ENCODE measurements around the gene BCL11A.

The BCL11A gene

DNA sequence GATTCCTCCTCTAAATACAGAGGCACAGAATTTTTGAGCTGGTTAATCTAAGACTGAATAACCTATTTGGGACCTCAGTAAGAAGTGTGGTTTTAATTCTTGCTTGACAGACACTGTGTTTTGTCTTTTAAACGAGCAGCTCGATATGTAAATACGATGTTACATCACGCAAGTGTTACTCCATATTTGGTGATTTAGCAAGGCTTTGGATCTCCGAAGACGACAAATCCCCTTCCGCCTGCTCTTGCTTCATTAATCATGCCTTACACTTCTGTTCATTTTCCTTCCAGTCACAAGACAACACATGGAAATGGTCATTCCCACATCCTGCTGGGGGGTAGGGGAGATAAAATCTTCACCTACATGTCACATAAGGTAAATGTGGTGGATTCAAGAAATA is 9.4 kb downstream of the BCL11A start:
- no peak for DNase-seq

DNA sequence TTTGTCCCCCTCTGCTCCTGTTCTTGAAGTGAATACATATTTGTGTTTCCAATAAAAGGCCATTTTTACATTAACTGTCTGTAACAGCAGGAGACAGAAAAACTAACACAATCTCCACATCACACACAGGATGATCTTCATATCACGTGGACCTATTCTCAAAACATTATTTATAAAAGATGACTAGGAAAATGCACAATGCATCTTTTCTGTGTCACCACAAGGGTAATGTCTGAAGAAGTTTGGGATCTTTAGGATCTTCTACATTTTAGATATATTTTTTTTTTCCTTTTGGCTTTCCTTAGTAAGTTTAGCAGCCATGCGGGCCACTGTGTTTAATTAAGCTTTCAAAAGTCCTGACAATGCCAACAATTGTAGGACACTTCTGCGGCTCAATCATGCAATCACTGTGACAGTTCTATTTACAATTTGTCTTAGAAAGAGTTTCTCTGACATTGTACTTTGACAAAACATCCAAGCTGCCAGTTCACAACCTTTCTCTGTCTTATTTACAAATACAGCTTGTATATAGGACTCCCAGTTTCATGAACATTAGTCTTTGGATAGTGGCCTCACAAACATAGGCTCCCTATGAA is 12.3 kb downstream of the BCL11A start:
- DNase-seq: no peak

DNA sequence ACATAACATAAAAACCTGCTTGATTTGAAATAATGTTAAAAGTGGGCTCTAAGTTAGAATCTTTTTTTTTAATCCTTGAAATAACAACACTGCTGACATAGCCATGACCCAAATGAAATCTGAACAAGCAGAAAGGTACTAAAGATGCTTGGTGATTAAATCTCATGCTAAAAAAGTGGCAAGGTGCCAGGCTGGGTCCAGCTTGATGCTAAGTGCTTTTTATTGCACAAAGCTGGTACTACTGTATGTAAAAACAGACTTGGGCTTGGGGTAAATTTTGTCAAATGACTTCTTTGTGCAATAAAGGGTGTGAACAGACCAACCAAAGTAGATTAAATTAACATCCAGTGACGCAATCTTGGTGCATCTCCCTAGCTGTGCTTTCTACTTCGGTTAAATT is 13.4 kb downstream of the BCL11A start:
- DNase-seq: no peak

DNA sequence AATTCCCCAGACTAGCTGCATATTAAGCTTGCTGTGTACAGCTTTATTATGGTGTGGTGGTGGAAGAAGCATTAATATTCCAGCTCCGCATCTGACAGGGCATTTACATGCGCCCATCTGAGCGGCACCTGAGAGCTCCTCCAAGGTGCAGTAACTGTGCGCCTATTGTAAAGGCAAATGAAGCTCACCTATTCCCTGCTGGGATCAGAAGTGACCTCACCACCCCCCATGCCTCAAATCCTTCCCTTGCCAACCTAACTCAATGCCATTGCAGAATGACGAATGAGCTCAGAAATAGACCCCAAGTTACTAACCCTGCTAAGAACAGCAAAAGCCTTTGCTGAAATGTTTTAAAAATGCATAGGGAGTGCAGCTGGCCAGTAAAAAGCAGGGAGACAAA is 14.3 kb downstream of the BCL11A start:
- no peak for DNase-seq

DNA sequence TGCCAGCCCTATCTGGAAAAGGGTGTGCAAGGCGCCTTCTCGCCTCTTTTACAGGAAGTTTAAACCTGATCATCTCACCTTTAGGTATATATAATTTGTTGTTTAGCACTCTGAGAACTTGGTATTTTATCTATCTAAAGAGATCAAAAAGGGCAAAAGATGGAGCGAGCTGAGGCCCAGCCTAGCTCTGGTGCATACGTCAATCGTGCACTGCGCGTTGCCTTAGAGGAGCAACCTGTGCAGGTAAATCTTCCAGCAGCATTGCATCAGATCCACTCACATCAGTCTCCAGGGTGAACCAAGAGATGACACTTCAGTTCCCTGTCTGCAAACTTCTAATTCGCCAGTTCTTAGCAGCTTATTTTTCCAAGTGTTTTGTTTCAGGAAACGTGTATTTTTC is 15.4 kb downstream of the BCL11A start:
- no peak for DNase-seq

DNA sequence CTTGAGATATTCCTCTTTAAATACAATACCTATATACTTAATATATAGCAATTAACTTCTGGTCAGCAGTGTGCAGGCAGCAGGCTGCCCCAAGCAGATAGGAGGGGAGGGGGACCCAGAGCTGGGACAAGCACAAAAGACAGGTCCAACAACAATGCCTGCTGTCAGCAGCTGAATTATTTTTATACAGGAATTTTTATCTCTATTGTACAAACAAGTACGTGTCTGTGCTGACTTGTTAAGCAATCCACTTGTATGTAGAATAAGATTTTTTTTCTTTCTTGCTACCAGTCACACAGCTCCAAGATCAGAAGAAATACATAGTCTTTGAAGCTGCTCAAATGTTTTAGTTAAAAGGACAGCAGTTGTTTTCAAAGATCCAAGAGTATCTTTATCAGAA is 16.7 kb downstream of the BCL11A start:
- no peak for DNase-seq

DNA sequence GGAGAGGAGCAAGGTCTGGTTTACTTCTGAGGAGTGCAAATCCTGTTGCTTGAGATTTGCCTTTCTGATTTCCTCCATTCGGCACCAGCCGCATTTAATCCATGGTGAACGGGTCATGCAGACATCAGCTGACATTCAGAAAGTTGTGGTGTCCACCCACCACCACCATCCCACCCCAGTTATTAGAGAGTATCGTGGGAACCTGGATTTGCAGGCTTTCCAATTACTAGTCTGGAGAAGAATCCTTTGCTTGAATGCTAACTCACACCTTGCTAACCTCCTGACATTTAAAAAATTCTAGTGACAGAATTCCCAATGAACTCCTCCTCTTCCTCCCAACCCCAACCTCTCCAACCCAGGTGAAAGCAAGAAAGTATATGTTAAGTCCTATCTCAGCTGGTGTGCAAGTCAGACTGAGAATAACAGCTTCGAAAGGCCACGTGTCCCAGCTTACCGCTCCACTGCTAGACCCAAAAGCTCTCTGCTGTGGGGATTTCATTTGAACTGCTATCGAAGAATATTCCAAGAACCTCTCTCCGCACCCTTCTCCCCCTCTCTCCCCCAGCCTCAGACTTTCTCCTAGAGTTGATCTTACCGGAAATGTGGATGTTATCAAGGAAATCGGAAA is 17.7 kb downstream of the BCL11A start:
- no peak for DNase-seq

DNA sequence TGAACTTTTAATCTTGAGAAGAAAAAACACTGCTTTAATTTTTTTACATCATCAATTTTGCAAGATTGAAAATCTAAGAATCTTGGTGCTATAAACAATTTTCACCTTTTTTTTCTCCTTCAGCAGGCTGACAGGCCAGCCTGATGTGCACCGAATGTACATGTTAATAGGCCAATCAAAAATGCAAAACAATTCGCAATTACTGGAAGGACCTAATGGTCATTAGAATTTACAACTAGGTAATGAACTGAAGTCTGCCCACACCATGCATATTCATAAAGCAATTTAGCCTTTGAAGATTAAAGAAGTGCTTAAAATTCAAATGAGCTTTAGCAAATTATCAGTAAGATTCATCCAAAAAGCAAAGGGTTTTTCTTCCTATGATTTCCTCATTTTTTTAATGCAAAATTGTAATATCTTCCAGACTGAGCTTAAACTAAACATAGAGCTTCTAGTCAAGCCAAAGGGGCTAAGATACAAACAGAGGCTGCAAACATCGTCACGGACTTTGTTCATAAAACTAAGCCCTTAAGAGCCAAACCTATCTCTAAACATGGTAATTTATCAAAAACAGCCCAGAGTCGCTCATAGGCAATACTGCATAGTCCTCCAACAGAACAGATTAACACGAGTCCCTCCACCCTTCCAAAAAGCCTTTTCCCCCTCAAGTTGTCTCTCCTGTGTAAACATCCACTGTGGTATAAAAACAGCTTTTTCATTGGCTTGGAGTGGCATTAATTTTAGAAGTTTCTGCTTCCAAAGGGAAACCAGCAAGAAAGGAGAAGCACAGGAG is 18.4 kb downstream of the BCL11A start:
- no peak for DNase-seq

DNA sequence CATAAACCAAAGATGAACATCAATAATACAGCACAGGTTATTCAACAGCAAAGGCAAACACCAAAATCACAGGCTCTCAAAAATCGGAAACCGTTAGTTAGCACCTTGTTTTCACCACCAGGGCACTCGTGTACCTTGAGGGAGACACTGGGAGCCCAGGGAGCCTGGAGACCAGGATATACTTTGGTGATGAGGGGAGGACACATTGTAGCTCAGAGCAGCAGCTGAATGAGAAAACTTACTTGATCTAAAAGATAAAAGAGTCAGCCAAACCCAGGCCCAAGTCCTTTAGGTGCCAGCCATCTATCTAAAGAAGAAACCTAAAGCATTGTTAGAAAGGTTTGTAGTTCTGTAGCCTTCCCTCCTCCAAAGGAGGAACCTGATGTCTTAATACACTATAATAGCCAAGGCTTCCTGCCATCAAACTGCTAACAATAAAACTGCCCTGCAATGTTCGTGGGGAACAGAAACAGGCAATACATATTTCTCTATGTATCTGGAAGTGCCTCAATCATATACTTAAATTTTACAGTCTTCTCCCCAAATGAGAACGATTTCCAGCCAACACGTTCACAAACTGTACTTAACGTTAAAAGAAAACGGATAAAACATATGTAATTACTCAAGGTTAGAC is 19.3 kb downstream of the BCL11A start:
- DNase-seq: no peak

DNA sequence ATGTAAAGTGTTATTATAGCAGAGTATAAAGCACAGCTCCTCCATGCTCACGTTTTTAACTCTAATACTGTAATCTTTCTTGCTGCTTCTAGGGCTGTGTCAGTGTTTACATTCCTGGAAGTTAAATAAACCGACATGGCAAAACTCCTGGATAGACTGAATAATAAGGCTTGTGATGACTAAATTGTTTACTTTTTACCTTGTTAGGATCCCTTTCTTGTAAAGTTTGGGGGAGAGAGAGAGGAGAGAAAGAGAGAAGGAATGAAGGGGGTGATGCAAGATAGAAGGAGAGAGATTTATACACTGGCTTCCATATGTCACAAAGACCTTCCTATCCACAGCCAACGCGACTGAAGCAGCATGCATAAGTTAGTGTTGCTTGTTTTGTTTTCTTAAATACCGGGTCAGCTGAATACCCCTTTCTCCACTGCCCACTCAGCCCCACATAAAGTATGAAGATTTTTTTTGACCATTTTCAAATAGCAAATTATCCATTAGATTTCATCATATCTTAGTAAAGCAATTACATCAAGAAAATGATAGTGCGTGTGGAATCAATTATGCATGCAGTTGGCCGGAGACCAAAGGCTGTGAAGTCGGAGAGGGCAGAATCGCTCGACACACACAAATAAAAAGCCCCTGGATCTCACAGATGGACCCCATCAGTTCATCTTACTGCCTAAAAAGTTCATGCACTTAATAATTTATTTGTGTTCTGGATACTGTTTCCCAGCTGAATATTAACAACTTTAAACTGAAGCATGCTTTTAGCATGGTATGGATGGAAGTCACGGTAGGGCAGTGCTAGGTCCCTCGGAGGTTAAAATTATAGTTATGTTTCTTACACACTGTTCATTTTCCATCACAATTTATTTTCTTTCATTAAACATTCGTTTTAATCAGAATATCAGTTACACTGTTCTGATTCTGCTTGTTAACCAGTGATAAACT is 20.1 kb downstream of the BCL11A start:
- DNase-seq: no peak

DNA sequence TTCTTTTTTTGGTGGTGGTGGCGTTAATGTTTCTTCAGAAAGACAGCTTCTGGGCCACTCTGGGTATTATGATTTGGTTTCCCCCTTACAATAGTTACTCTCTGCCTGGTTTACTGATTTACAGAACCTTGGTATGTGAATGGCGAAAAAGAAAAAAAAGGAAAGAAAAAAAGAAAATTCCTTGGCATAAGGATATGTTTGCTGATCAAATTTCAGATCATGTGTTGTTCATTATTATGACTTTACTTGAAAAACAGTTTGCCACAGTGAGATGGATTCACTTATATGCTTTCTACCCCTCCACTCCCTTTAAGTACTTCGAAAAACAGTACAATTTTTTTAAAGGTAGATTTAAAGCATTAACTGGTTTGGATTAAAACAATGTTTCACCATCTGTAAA is 21.0 kb downstream of the BCL11A start:
- no peak for DNase-seq

DNA sequence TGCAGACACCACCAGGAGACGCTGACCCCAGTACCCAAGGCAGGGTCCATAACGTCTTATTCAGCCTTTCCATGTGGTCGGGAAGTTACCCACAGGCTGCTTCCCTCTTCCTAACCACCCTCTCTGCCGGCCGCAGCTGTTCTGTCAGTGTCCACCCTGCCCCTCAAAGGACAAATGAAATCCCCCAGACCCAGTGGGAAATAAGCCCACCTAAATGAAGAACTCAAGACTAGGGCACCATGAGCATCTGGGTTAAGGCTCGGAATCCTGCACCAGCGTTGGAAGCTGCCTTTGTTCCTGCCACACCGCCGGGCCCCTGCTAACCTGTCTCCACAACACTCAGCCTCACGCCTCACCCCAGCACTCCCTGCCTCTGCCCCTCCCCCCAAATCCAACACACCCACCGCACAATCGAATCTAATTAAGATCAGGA is 21.7 kb downstream of the BCL11A start:
- no peak for DNase-seq

DNA sequence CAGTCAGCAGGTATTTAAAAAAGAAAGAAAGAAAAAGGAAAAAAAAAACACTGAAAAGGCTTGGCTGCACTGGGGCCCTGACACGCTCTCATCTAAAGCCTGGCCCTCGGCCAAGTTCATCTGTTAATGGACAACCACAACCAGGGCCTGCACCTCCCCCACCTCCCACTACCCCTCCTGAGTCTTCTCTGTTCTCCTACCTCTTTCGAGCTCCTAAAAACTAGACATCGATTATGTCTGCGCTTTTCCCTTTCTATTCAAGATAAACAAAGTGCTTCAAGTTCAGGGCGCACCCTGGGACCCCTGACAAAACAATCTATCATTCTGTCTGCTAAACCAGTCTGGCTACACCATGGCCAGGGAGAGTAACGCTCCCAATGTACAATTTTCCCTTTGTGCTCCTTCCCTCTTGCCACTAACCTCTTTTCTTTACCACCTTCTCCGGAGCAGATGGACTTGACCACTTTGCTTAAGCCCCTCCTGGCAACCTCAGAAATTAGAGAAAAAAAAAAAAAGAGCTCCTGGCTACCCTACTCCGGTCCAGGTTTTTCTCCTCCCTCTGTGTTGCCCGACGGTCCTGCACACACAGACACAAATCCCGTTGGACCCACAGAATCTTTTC is 22.7 kb downstream of the BCL11A start:
- no peak for DNase-seq

DNA sequence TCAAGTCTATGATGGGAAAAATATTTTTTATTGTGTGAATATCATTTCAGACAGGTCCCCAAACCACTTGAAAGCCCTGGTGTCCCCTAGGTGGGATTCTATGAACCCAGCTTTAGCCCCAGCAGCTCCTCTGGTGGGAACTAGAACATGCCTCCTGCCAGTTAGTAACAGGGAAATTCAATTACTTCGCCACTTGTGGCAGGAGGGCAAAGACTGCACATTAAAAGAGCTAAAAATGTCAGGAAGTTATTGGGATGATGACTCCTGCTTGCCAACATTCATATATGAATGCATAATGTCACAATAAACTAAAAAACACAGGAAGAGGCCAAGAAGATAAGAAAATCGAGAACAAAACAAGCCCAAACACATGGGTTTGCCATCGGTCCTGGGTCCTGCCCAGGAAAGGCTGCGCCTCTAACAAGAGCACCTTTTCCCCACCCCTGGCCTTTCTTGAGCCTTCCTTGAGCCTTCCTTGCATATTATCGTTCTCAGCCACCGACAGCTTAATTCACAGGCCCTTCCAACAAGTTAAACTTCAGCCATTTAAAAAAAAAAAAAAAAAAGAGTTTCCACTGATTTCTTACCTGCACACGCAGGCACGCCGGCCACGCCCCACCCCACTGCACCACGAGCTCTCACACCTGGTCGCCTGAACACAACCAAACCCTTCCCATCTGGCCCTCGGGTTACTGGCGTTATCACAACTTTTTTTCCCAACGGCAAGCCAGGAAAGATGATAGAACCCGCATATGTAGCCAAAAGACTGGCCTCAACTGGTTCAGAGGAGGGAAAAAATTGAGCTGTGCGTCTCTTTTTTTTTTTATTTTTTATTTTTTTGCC is 23.4 kb downstream of the BCL11A start:
- no peak for DNase-seq

DNA sequence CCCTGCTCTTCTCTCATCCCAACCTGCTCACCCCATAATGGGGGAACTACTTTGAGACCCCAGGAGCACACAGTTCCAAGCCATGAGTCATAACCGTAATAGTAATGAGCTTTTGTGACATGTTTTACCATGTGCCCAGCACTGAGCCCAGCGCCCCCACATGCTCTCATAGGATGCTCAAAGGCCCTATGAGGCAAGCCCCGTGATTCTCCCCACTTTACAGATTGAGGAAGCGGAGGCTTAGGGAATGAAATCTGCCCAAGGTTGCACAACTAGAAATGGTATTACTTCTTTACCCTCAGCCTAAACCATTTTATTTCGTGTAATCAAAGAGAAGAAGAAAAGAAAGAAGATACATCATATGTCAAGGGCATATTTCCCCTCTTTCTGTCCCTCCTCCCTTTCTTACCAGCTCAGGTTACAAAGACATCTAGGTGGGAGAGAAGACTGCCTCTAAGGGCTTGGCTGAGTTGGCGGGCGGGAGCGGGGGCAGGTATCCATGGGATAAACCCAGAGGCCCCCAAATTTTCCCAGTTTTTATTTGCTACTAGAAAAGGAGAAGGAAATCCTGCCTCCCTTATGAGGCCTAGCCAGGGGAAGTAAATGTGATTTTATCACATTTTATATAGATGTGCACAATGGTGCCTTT is 24.2 kb downstream of the BCL11A start:
- DNase-seq: no peak

DNA sequence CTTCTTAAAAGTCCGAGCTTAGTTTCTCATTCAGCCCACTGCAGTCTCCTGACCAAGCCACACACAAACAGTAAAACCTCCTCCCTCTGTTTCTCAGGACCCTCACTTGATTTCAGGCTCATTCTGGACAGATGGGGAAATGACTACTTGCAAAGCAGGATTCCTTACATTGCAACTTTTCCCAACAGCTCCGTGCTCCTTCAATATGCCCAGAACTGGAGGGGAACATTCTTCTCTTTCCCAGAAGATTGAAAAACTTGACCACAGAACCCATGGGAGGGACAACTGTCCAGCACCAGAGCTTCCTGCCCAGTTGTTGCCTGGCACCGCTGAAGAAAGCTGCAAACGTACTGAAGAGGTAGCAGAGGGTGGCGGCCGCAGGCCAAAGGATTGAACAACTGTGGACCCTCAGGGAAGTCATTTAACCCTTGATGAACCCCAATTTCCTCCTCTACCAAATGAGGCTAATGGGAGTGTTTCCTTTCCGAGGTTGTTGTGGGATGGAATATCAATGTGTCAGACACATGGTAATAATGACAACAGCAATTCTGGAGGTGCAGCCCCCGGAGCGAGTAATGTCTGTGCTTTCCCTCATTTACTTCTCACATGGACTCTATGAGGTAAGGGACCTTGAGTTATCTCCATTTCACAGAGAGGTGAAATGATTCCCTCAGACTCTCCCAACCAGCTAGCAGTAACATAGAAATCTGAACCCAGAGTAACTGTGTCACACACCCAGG is 25.0 kb downstream of the BCL11A start:
- no peak for DNase-seq

DNA sequence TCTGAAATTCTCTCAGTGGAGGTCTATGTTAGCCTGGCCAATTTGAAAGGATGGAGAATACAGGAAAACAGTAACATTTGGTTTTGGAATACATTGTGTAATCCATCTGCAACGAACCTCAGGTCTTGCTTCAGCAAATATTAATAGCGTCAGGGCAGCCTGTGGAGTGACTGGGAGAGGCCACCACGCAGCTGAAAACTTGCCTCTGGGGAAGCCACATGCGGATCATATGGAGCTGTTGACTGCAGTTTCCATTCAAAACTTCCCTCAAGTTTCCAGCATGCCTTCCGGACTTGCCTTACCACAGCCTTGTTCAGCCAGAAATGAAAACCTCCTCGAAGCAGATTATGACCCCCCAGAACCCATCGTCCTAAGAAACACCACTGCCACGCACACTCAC is 25.7 kb downstream of the BCL11A start:
- no peak for DNase-seq

DNA sequence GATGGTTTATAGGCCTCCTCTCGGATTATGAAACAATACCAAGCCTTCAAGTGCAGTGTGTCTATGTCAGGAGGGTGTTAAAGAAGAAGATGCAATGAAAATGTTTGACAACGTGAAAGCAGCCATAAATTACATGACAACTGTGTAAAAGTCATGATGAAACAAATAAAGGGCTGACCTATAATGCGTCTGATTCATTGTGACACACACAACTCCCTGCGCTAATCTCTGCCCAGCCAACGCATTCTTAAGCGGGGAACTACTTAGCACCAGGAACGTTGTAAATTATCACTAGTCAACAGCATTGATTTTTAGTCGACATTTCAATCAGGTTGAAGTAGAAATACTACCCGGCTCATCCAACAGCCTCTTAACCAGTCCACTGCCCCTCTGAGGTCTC is 26.8 kb downstream of the BCL11A start:
- no peak for DNase-seq

DNA sequence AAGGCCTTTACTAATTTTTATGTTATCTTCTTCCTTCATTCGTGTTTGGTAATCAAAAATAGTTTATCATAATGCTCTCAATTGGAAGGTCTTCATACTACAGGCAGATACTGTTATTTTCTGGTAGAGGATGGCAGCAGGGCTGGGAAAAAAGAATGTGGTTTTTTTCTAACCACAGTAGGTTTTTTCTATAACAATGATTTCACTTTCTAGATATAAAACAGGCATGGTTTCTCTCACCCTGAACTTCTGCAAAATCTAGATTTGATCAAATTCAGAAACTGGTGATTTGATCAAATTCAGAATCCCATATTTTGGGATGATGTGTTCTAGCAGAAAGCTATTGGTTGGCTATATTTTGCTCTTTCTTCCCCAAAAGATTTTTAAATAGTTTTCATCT is 27.6 kb downstream of the BCL11A start:
- no peak for DNase-seq

DNA sequence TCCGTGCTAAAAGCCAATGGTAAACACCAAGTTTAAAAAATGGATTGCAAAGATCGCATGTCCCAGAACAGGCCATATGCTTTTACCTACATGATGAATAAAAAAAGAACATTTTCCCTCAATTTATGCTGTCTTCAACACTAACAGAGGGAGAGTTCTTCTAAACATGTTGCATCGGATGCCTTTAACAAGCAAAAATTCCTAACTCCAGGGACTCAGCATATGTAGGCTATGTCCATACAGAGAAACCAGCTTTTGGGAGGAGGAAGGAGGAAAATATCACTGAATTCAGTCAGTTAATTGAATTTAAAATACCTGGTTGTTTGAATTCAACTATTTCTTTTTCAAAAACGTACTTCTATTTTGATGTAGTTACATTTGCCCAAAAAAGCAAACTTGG is 28.6 kb downstream of the BCL11A start:
- DNase-seq: no peak

Data from activated T-cell treated with anti-CD3 and anti-CD28 coated beads, Interleukin-2, amount 50 U/mL, for 48 hours (primary cell).